ENCODE measurements around the gene GRIN2B.

Gene GRIN2B

DNA sequence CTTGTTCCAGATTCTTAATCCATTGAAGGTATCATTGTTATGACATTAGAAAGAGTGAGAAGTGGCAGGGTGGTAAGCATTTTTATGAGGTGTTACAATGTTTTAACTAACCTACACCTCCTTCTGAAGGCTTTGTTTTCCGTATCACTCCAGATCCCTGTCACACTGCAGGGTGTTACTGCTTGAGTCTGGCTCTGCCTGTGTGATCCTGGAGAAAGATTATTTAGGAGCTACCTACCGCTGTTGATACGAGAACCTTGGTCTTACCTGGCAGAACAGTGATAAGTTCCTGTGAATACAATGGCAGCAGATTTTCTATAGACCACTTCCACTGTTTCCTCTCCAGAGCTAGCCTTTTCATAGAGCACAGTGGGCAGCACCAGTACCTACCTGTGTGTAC lies 36.2 kb downstream of the GRIN2B start:
- Histone ChIP-seq H3K27ac (no peak overlapping the region), H3K4me3 (ENCODE audit: low read depth, low read length) (no peak overlapping the region), H3K36me3 (replicated peaks) (no peaks in the 10 kb centered on the region), H3K27me3 (replicated peaks) (no peaks in the 10 kb centered on the region)
- TF ChIP-seq, protein P1, sequence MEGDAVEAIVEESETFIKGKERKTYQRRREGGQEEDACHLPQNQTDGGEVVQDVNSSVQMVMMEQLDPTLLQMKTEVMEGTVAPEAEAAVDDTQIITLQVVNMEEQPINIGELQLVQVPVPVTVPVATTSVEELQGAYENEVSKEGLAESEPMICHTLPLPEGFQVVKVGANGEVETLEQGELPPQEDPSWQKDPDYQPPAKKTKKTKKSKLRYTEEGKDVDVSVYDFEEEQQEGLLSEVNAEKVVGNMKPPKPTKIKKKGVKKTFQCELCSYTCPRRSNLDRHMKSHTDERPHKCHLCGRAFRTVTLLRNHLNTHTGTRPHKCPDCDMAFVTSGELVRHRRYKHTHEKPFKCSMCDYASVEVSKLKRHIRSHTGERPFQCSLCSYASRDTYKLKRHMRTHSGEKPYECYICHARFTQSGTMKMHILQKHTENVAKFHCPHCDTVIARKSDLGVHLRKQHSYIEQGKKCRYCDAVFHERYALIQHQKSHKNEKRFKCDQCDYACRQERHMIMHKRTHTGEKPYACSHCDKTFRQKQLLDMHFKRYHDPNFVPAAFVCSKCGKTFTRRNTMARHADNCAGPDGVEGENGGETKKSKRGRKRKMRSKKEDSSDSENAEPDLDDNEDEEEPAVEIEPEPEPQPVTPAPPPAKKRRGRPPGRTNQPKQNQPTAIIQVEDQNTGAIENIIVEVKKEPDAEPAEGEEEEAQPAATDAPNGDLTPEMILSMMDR (IDR thresholded peaks at IDR 0.05; ENCODE audit: low read depth, low read length, missing control alignments), result no peak
- DNase-seq, result no peak
- in situ Hi-C loops (cut with HindIII; ENCODE audit: low pct_ligation_motif_present, low sequenced_read_pairs), result no loop called here

DNA sequence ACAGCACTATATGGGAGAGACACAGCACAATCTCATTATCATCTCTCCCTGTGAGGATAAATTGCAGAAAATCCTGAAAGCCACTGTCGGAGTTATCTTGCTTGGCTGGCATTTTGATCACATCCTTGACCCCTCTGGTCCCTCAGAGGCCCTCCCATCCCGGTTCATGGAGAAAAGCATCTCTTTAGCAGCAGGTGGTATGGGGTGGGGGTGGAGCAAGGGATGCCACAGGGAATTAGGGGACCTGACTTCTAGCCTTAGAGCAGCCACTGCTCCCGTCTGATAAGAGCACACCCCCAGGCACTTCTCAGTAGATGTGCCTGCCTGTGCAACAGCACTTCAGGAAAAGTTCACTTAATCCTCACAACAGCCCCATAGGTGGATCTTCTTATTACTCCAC lies 38.6 kb downstream of the GRIN2B start:
- Histone ChIP-seq H3K27ac (no peak overlapping the region), H3K36me3 (replicated peaks) (no peaks in the 10 kb centered on the region), H3K4me3 (ENCODE audit: low read depth, low read length) (no peak overlapping the region), H3K27me3 (replicated peaks) (no peaks in the 10 kb centered on the region)
- no peak for DNase-seq
- TF ChIP-seq, protein P1 (IDR thresholded peaks at IDR 0.05; ENCODE audit: low read depth, low read length, missing control alignments), result no peak
- in situ Hi-C loops (cut with HindIII; ENCODE audit: low pct_ligation_motif_present, low sequenced_read_pairs), result no loop called here

DNA sequence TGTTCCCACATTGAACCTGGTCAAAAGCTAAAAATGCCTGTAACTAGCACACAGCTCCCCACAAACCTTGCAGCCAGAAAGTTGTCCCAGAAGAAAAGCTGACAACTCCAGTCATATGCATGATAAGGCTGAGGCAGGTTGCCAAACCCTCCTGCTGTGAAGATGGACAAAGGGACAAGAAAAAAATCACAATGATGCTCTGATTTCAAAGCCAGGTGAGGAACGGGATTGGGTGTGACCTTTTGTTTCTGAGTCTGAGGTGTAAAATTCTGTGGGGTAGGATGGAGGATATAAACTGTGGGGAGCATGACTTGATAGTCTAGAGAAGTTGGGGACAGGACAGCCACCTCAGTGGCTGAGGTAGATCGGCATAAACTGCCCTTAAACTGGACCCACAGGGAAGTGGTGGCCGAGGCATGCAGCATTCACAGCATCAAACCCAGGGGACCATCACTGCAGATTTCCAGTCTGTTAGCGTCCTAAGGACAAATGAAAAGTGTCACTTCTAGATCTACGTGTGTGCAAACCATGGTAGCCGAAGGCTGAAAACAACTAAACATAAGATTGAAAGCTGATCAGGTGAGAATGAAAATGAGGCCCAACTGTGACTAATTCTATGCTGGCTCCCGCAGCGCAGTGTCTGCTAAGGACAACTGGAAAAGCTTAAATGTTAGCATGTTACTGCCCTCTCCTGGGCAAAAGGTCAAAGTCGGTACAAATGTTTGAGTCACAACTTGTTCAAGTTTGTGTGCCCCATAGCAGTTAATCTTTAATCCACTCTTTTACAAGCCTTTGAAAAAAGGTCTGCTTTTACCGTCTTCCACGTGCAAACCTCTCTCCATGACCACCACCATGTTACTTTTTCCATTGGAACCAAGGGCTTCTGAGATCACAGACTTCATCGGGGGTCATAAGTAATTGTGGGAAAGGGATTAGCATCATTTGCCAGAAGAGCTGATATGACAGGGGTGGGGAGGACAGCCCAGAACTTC lies 39.8 kb downstream of the GRIN2B start:
- peak; percentile 17 for DNase-seq
- in situ Hi-C loops (cut with HindIII; ENCODE audit: low pct_ligation_motif_present, low sequenced_read_pairs), result no loop called here
- H3K27ac ChIP-seq, result no peak overlapping the region

DNA sequence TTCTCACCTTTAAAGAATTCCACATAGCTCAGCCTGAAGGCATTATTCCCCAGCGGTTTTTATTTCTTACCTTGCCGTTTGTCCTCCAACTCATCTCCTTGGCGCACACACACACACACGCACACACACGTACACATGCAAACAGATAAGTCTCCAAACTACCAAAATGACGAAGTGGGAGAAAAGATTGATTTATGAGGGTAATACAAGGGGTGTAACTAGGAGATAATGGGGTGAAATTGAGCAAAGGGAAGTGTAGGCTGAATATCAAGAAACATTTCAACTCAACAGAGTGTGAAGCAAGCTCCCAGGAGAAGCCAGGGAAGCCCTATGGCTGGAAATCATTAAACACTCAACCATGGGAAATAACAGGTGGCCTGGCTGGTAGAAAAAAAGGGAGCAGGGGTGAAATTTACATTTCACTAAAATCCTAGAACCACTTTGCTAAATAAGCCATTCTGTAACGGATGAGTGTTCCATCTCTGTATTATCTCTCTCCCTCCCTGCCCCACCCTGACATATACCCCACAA lies 41.0 kb downstream of the GRIN2B start:
- in situ Hi-C loops (cut with HindIII; ENCODE audit: low pct_ligation_motif_present, low sequenced_read_pairs), result no loop called here
- no peaks in the 10 kb centered on the region for H3K27me3 ChIP-seq (replicated peaks)
- no peaks in the 10 kb centered on the region for H3K36me3 ChIP-seq (replicated peaks)
- H3K4me3 ChIP-seq (ENCODE audit: low read depth, low read length), result no peak overlapping the region
- TF ChIP-seq, protein P1 (IDR thresholded peaks at IDR 0.05; ENCODE audit: low read depth, low read length, missing control alignments), result no peak
- H3K27ac ChIP-seq, result no peak overlapping the region
- no peak for DNase-seq

More for the DNA sequence above, 39.8 kb downstream of the GRIN2B start:
- Histone ChIP-seq H3K36me3 (replicated peaks) (no peaks in the 10 kb centered on the region), H3K27me3 (replicated peaks) (no peaks in the 10 kb centered on the region), H3K4me3 (ENCODE audit: low read depth, low read length) (no peak overlapping the region)
- TF ChIP-seq, protein P1 (IDR thresholded peaks at IDR 0.05; ENCODE audit: low read depth, low read length, missing control alignments), result peak; percentile 15

DNA sequence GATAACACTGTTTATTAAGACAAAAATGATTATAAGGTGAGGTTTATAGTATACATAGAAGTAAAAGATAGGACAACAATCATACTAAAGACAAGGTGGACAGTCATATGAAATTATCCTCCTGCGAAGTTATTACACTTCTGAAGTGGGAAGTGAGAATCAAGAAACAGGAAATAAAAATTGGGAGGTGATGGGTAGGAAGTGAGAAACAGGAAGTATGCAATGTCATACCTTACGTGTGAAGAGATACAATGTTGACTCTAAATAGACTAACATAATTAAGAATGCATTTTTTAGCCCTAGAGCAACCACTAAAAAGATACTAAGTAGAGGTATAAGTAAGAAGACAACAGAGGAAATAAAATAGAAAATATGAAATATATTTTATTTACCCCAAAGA lies 43.7 kb downstream of the GRIN2B start:
- in situ Hi-C loops (cut with HindIII; ENCODE audit: low pct_ligation_motif_present, low sequenced_read_pairs), result no loop called here
- no peak for DNase-seq
- Histone ChIP-seq H3K4me3 (ENCODE audit: low read depth, low read length) (no peak overlapping the region), H3K27ac (no peak overlapping the region), H3K27me3 (replicated peaks) (no peaks in the 10 kb centered on the region), H3K36me3 (replicated peaks) (no peaks in the 10 kb centered on the region)
- TF ChIP-seq, protein P1 (IDR thresholded peaks at IDR 0.05; ENCODE audit: low read depth, low read length, missing control alignments), result no peak
